DND-41 (cell line): ENCODE results near the gene MEGF6.

Experiments used
- ATAC-seq: fragments of 200-7000 bp; cut with Tn5 transposase; 3 replicates; pipeline ENCODE4 v1.9.1; 2021; ENCODE audit warnings: low read depth; ENCODE audit not compliant: insufficient read depth
- DNase-seq: peaks from one replicate; pipeline ENCODE4 v3.0.0-alpha.2; 2020
- H2AFZ ChIP-seq: 2 replicates; pipeline ENCODE4 v1.6.0; 2012; ENCODE audit warnings: low read depth, low read length
- H3K27ac ChIP-seq: 2 replicates; pipeline ENCODE4 v1.5.1; 2012; ENCODE audit warnings: low read length, inconsistent platforms
- H3K27me3 ChIP-seq: fragments of 200-600 bp; sonication (generic); 2 replicates; pipeline ENCODE4 v1.6.0; 2012; ENCODE audit warnings: low read length, mild to moderate bottlenecking, inconsistent platforms; ENCODE audit not compliant: insufficient read depth, poor library complexity
- H3K36me3 ChIP-seq: 2 replicates; pipeline ENCODE4 v1.5.1; 2012; ENCODE audit warnings: low read length, inconsistent platforms; ENCODE audit not compliant: insufficient read depth
- H3K4me1 ChIP-seq: 2 replicates; pipeline ENCODE4 v1.5.1; 2012; ENCODE audit warnings: mild to moderate bottlenecking, low read length; ENCODE audit not compliant: insufficient read depth
- H3K4me2 ChIP-seq: 2 replicates; pipeline ENCODE4 v1.6.0; 2012; ENCODE audit warnings: mild to moderate bottlenecking, moderate library complexity, low read length, inconsistent platforms; ENCODE audit not compliant: insufficient read depth
- H3K4me3 ChIP-seq, 2 experiments: fragments of 200-600 bp in 1 of 2; shearing (Covaris generic) in 1 of 2; 2 replicates each; pipeline ENCODE4 v1.5.1; 2012 to 2016; ENCODE audit warnings: inconsistent platforms in 2 of 2, low read length in 2 of 2, mild to moderate bottlenecking in 2 of 2, low read depth in 1 of 2, moderate library complexity in 1 of 2
- H3K79me2 ChIP-seq: 2 replicates; pipeline ENCODE4 v1.6.0; 2012; ENCODE audit warnings: low read length, inconsistent platforms; ENCODE audit not compliant: insufficient read depth
- H3K9ac ChIP-seq: 2 replicates; pipeline ENCODE4 v1.6.0; 2012; ENCODE audit warnings: low read depth, mild to moderate bottlenecking, inconsistent platforms, low read length, moderate library complexity
- H3K9me3 ChIP-seq: 2 replicates; pipeline ENCODE4 v1.5.1; 2012; ENCODE audit warnings: low read length, moderate library complexity, mild to moderate bottlenecking, inconsistent platforms; ENCODE audit not compliant: insufficient read depth, severe bottlenecking
- H4K20me1 ChIP-seq: 2 replicates; pipeline ENCODE4 v1.6.0; 2012; ENCODE audit warnings: low read length; ENCODE audit not compliant: insufficient read depth
- CTCF ChIP-seq: IDR thresholded peaks from 2 replicates; pipeline ENCODE4 v1.5.1; 2012; ENCODE audit warnings: borderline replicate concordance, low read length, moderate library complexity, mild to moderate bottlenecking; ENCODE audit not compliant: poor library complexity, severe bottlenecking; ENCODE audit errors: extremely low read depth
- EZH2 ChIP-seq: IDR thresholded peaks from 3 replicates; pipeline ENCODE4 v1.6.1; 2012; ENCODE audit warnings: borderline replicate concordance, low read depth, mild to moderate bottlenecking, moderate library complexity, low read length, inconsistent platforms; ENCODE audit not compliant: severe bottlenecking

MEGF6 gene

DNA sequence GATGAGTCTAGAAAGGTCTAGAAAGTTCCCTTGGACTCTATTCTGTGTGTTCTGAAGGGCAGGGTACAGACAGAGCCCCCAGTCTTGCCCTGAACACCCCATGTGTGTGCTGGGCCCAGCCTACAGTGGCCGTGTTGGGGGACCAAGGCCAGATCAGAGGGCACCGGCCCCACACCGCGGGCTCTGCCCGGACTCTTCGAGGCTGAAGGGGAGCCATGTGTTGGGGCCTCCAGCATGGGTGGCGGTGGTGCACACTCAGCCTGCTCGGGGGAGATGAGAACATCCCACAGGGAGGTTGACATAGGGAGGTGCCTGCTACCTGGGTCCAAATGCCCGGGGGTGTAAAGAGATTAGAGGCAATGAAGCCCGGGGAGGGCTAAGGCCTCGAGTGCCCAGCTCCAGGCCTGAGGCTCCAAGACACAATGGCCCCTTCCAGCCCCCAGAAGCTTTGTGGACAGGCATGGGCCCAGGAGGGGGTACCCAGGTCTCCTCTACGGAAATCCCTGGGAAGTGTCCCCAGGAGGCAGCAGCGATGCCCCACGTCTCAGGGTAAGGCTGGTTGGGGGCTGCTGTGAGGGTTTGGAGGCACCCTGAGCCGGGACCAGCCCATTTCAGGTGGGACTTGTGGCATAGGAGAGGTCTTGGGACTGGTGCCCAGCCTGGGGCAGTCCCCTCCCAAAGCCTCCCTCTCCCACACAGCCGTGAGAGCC is 144.8 kb downstream of the MEGF6 start:
- Histone ChIP-seq H2AFZ (no peak overlapping the region), H3K4me3 (no peak overlapping the region), H3K36me3 (no peaks in the 10 kb centered on the region), H3K27me3 (peaks cover 6% of the 10 kb centered on the region), H3K4me2 (no peak overlapping the region), H4K20me1 (peaks cover 5% of the 10 kb centered on the region), H3K27ac (no peak overlapping the region), H3K79me2 (no peaks in the 10 kb centered on the region), H3K9ac (no peak overlapping the region), H3K9me3 (no peaks in the 10 kb centered on the region), H3K4me1 (no peaks in the 10 kb centered on the region)
- TF ChIP-seq CTCF (no peak), EZH2 (no peak)
- ATAC-seq = no peak
- no peak for DNase-seq

- Histone ChIP-seq H3K4me2 (no peak overlapping the region), H2AFZ (no peak overlapping the region), H3K4me3 (no peak overlapping the region), H3K36me3 (no peaks in the 10 kb centered on the region), H3K27me3 (peaks cover 6% of the 10 kb centered on the region), H3K27ac (no peak overlapping the region), H4K20me1 (peaks cover 5% of the 10 kb centered on the region), H3K9me3 (no peaks in the 10 kb centered on the region), H3K79me2 (no peaks in the 10 kb centered on the region), H3K9ac (no peak overlapping the region), H3K4me1 (no peaks in the 10 kb centered on the region)
- ATAC-seq = peak; percentile 67
- TF ChIP-seq EZH2 (no peak), CTCF (no peak)
- peak; percentile 35 for DNase-seq
Measured at GRCh38 chr1:3465935-3466321, 145.4 kb downstream of the MEGF6 start.

- Histone ChIP-seq H3K27me3 (peaks cover 6% of the 10 kb centered on the region), H3K9ac (no peak overlapping the region), H4K20me1 (peaks cover 5% of the 10 kb centered on the region), H3K9me3 (no peaks in the 10 kb centered on the region), H2AFZ (no peak overlapping the region), H3K4me1 (no peaks in the 10 kb centered on the region), H3K79me2 (no peaks in the 10 kb centered on the region), H3K4me3 (no peak overlapping the region), H3K27ac (no peak overlapping the region), H3K4me2 (no peak overlapping the region), H3K36me3 (no peaks in the 10 kb centered on the region)
- DNase-seq (no peak), ATAC-seq (no peak)
- TF ChIP-seq CTCF (no peak), EZH2 (no peak)
Measured at GRCh38 chr1:3465091-3465934, 146.0 kb downstream of the MEGF6 start.
